HCT116 (cell line): ENCODE measurements around the gene ROCK1. TPM values are rescaled to one million over a fixed set of nuclear protein-coding genes. Genes with fewer than 3 reads are reported as not detected.

ENCODE experiments used
- ATAC-seq: fragments of 200-7000 bp; cut with Tn5 transposase; 2 replicates; pipeline ENCODE4 v1.9.1; 2020; ENCODE audit warnings: mild to moderate bottlenecking, moderate library complexity
- BruUV-seq: library from RNA; stranded (reverse); fragments of 400-500 nt; replicated peaks from 2 replicates; lab custom pipeline; 2021; lab: Mats Ljungman, UMichigan
- CTCF ChIA-PET: fragments of 300-600 bp; sonication (Branson Sonifier 250); formaldehyde crosslinking; loops from one replicate; lab custom pipeline; 2021; ENCODE audit warnings: antibody characterized with exemption; lab: Charles Lee
- POLR2A ChIA-PET: fragments of 300-600, 350-600 bp; sonication (Branson Sonifier 250); formaldehyde crosslinking; loops from one replicate; lab custom pipeline; 2021; ENCODE audit warnings: antibody characterized with exemption; lab: Charles Lee
- RAD21 ChIA-PET, 2 experiments: fragments of 300-600 bp; sonication (Branson Sonifier 250); formaldehyde crosslinking; loops; one replicate each; lab custom pipeline; 2023; ENCODE audit warnings: low total read pairs in 2 of 2; ENCODE audit not compliant: uncharacterized antibody in 2 of 2, unreplicated experiment in 2 of 2, low non-redundant PET in 1 of 2; lab: Charles Lee
- DNase-seq: peaks from one replicate; pipeline ENCODE4 v3.0.0-alpha.2; 2010; ENCODE audit warnings: low read depth, low spot score
- H2AFZ ChIP-seq: fragments of 200-600 bp; shearing (Covaris generic), sonication (generic); 2 replicates; pipeline ENCODE4 v1.6.1; 2017; ENCODE audit warnings: low read depth, mixed run types, mixed read lengths, antibody characterized with exemption, low read length; ENCODE audit not compliant: poor library complexity, severe bottlenecking
- H3K27ac ChIP-seq: 2 replicates; pipeline ENCODE4 v1.5.1; 2012; ENCODE audit warnings: low read depth, low read length
- H3K27me3 ChIP-seq: fragments of 200-600 bp; sonication (generic); 2 replicates; pipeline ENCODE4 v1.6.1; 2016; ENCODE audit warnings: mixed run types, low read length, mixed read lengths; ENCODE audit not compliant: insufficient read depth
- H3K36me3 ChIP-seq, 2 experiments: fragments of 200-500 bp in 1 of 2; fragments of 200-600 bp in 1 of 2; sonication (Bioruptor generic) in 1 of 2; sonication (generic) in 1 of 2; 2 replicates each; pipeline versions ENCODE4 v1.5.1 to v1.6.1; 2014 to 2016; ENCODE audit warnings: low read length in 2 of 2, inconsistent platforms in 1 of 2, mixed read lengths in 1 of 2, mixed run types in 1 of 2; ENCODE audit not compliant: insufficient read depth in 2 of 2, control insufficient read depth in 1 of 2
- H3K4me1 ChIP-seq, 2 experiments: fragments of 200-600 bp in 1 of 2; sonication (generic) in 1 of 2; 2 replicates each; pipeline versions ENCODE4 v1.5.1 to v1.6.1; 2012 to 2017; ENCODE audit warnings: low read length in 2 of 2, inconsistent platforms in 1 of 2, mild to moderate bottlenecking in 1 of 2, mixed read lengths in 1 of 2, mixed run types in 1 of 2, moderate library complexity in 1 of 2; ENCODE audit not compliant: insufficient read depth in 2 of 2, control insufficient read depth in 1 of 2
- H3K4me2 ChIP-seq: fragments of 200-600 bp; sonication (generic); 2 replicates; pipeline ENCODE4 v1.6.1; 2017; ENCODE audit warnings: mixed run types, low read length, mixed read lengths
- H3K4me3 ChIP-seq, 2 experiments: fragments of 200-600 bp in 1 of 2; sonication (generic) in 1 of 2; replicated peaks in 1 of 2; 2 replicates each; pipeline ENCODE4 v1.5.1; 2011 to 2016; ENCODE audit warnings: low read length in 2 of 2, control low read depth in 1 of 2, low read depth in 1 of 2, mild to moderate bottlenecking in 1 of 2, mixed read lengths in 1 of 2, mixed run types in 1 of 2
- H3K79me2 ChIP-seq: fragments of 200-600 bp; sonication (generic); 2 replicates; pipeline ENCODE4 v1.6.1; 2017; ENCODE audit warnings: mild to moderate bottlenecking, mixed run types, low read length, moderate library complexity, mixed read lengths; ENCODE audit not compliant: insufficient read depth
- H3K9ac ChIP-seq: fragments of 200-600 bp; sonication (generic); 2 replicates; pipeline ENCODE4 v1.6.1; 2016; ENCODE audit warnings: low read length, mixed read lengths
- H3K9me2 ChIP-seq: fragments of 200-600 bp; sonication (generic), shearing (Covaris generic); 2 replicates; pipeline ENCODE4 v1.6.1; 2017; ENCODE audit warnings: mixed run types, mild to moderate bottlenecking, moderate library complexity; ENCODE audit not compliant: insufficient read depth
- H3K9me3 ChIP-seq, 2 experiments: fragments of 200-500 bp in 1 of 2; fragments of 200-600 bp in 1 of 2; sonication (Bioruptor generic) in 1 of 2; sonication (generic) in 1 of 2; 2 replicates each; pipeline ENCODE4 v1.6.1; 2014 to 2017; ENCODE audit warnings: low read length in 2 of 2, mixed read lengths in 2 of 2, inconsistent platforms in 1 of 2, low read depth in 1 of 2, mild to moderate bottlenecking in 1 of 2, mixed run types in 1 of 2, moderate library complexity in 1 of 2; ENCODE audit not compliant: control insufficient read depth in 1 of 2, insufficient read depth in 1 of 2
- H4K20me1 ChIP-seq: fragments of 200-600 bp; sonication (generic), shearing (Covaris generic); 2 replicates; pipeline ENCODE4 v1.6.1; 2017; ENCODE audit warnings: mixed run types, mild to moderate bottlenecking, moderate library complexity; ENCODE audit not compliant: insufficient read depth
- CBX3 ChIP-seq: IDR thresholded peaks from 2 replicates; pipeline ENCODE4 v1.6.1; 2012; ENCODE audit warnings: low read depth
- CEBPB ChIP-seq: IDR thresholded peaks from 2 replicates; pipeline ENCODE4 v1.6.1; 2012; ENCODE audit warnings: low read depth
- EGR1 ChIP-seq: IDR thresholded peaks from 2 replicates; pipeline ENCODE4 v1.6.1; 2012; ENCODE audit warnings: low read depth
- ELF1 ChIP-seq: IDR thresholded peaks from 2 replicates; pipeline ENCODE4 v1.6.1; 2012; ENCODE audit warnings: low read depth, borderline replicate concordance
- EZH2 ChIP-seq: fragments of 200-600 bp; sonication (generic); IDR thresholded peaks from 2 replicates; pipeline ENCODE4 v1.6.1; 2017; ENCODE audit warnings: antibody characterized with exemption, mixed run types
- EZH2phosphoT487 ChIP-seq: fragments of 200-600 bp; IDR thresholded peaks from 2 replicates; pipeline ENCODE4 v1.6.1; 2018; ENCODE audit warnings: antibody characterized with exemption, borderline replicate concordance
- JUND ChIP-seq: IDR thresholded peaks from 2 replicates; pipeline ENCODE4 v1.6.1; 2012
- POLR2A ChIP-seq: IDR thresholded peaks from 2 replicates; pipeline ENCODE4 v1.7.0; 2011; ENCODE audit warnings: borderline replicate concordance; ENCODE audit not compliant: insufficient read depth, insufficient read length; ENCODE audit errors: extremely low read depth
- POLR2AphosphoS5 ChIP-seq: IDR thresholded peaks from 2 replicates; pipeline ENCODE4 v1.6.1; 2011; ENCODE audit warnings: mild to moderate bottlenecking, low read depth, low read length, moderate library complexity
- SRF ChIP-seq: IDR thresholded peaks from 2 replicates; pipeline ENCODE4 v1.6.1; 2012; ENCODE audit warnings: low read depth
- YY1 ChIP-seq: IDR thresholded peaks from 2 replicates; pipeline ENCODE4 v1.6.1; 2011; ENCODE audit warnings: low read length, low read depth, moderate library complexity, mild to moderate bottlenecking; ENCODE audit not compliant: insufficient replicate concordance; ENCODE audit errors: extremely low read depth
- ZBTB33 ChIP-seq: IDR thresholded peaks from 2 replicates; pipeline ENCODE4 v1.6.1; 2011; ENCODE audit warnings: mild to moderate bottlenecking, low read length, moderate library complexity; ENCODE audit not compliant: insufficient replicate concordance; ENCODE audit errors: extremely low read depth
- ZFX ChIP-seq: fragments of 450-650 bp; IDR thresholded peaks from 2 replicates; pipeline ENCODE4 v1.6.1; 2017
- ZNF274 ChIP-seq: fragments of 200-500 bp; sonication (Bioruptor generic); IDR thresholded peaks from 2 replicates; pipeline ENCODE4 v1.6.1; 2014; ENCODE audit warnings: mild to moderate bottlenecking, low read depth, low read length, inconsistent platforms
- intact Hi-C: fragments of 100-400 bp; cut with micrococcal nuclease; formaldehyde crosslinking; loops from 2 replicates; pipeline ENCODE4 v1.10.0; 2022
- total RNA-seq: library from RNA; stranded (reverse); gene quantifications from one replicate; pipeline ENCODE4 v1.2.1, GENCODE V29; 2021; ENCODE audit not compliant: unreplicated experiment
- TF ChIP-seq, protein P1 (sequence below), 3 experiments: fragments of 200-600 bp in 1 of 3; sonication (generic) in 1 of 3; IDR thresholded peaks in 2 of 3; conservative IDR thresholded peaks in 1 of 3; 2 replicates each; pipeline ENCODE4 v1.5.1; 2012 to 2017; ENCODE audit warnings: low read depth in 2 of 3, low read length in 2 of 3, antibody characterized with exemption in 1 of 3, borderline replicate concordance in 1 of 3, control low read depth in 1 of 3, mild to moderate bottlenecking in 1 of 3, mixed read lengths in 1 of 3, mixed run types in 1 of 3, moderate library complexity in 1 of 3; ENCODE audit not compliant: insufficient read depth in 1 of 3
- TF ChIP-seq, protein P2 (sequence below): IDR thresholded peaks from 2 replicates; pipeline ENCODE4 v1.6.1; 2012
- TF ChIP-seq, protein P3 (sequence below): IDR thresholded peaks from 2 replicates; pipeline ENCODE4 v1.6.1; 2012

The ROCK1 gene
- total RNA-seq, 1 experiment from 2014 or later, result 38.1 TPM

GRCh38 chr18:21083017-21083416 lies 28.6 kb downstream of the ROCK1 start:
- no peaks in the 10 kb centered on the region for H3K9me2 ChIP-seq
- DNase-seq, result no peak
- no peak overlapping the region for H3K9ac ChIP-seq
- H4K20me1 ChIP-seq, result peaks cover 21% of the 10 kb centered on the region; the same call in 1 of the 2 replicates
- H3K79me2 ChIP-seq, result peaks cover 99% of the 10 kb centered on the region
- TF ChIP-seq ZBTB33 (no peak), SRF (no peak), CEBPB (no peak), CBX3 (no peak), ELF1 (no peak), EGR1 (no peak), JUND (no peak), POLR2A (no peak), ZNF274 (no peak), POLR2AphosphoS5 (no peak), YY1 (no peak), EZH2 (no peak), EZH2phosphoT487 (no peak), ZFX (no peak)
- TF ChIP-seq, protein P1, sequence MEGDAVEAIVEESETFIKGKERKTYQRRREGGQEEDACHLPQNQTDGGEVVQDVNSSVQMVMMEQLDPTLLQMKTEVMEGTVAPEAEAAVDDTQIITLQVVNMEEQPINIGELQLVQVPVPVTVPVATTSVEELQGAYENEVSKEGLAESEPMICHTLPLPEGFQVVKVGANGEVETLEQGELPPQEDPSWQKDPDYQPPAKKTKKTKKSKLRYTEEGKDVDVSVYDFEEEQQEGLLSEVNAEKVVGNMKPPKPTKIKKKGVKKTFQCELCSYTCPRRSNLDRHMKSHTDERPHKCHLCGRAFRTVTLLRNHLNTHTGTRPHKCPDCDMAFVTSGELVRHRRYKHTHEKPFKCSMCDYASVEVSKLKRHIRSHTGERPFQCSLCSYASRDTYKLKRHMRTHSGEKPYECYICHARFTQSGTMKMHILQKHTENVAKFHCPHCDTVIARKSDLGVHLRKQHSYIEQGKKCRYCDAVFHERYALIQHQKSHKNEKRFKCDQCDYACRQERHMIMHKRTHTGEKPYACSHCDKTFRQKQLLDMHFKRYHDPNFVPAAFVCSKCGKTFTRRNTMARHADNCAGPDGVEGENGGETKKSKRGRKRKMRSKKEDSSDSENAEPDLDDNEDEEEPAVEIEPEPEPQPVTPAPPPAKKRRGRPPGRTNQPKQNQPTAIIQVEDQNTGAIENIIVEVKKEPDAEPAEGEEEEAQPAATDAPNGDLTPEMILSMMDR (IDR thresholded peaks at IDR 0.05 in 2 of 3, conservative IDR thresholded peaks at IDR 0.05 in 1 of 3; ENCODE audit: borderline replicate concordance in 1 of 3, insufficient read depth in 1 of 3, low read depth in 2 of 3, low read length in 2 of 3), result no peak
- TF ChIP-seq, protein P2, sequence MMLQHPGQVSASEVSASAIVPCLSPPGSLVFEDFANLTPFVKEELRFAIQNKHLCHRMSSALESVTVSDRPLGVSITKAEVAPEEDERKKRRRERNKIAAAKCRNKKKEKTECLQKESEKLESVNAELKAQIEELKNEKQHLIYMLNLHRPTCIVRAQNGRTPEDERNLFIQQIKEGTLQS, result no peak
- TF ChIP-seq, protein P3, sequence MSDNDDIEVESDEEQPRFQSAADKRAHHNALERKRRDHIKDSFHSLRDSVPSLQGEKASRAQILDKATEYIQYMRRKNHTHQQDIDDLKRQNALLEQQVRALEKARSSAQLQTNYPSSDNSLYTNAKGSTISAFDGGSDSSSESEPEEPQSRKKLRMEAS, result no peak
- intact Hi-C loops, result no loop called here
- RAD21 ChIA-PET, result no interaction called here
- no peaks in the 10 kb centered on the region for H3K27me3 ChIP-seq
- H3K9me3 ChIP-seq, result 0 out of 4 replicates have a peak, but pooled peaks cover 0 to 8% of the 10 kb centered on the region in 2 experiments
- POLR2A ChIA-PET, result no interaction called here
- H3K4me2 ChIP-seq, result no peak overlapping the region
- CTCF ChIA-PET, result no interaction called here
- no peaks in the 10 kb centered on the region for H3K4me1 ChIP-seq
- H3K36me3 ChIP-seq, result no peaks in the 10 kb centered on the region
- no peak overlapping the region for H2AFZ ChIP-seq
- H3K4me3 ChIP-seq, result no peak overlapping the region
- H3K27ac ChIP-seq, result no peak overlapping the region
- ATAC-seq, result no peak
- BruUV-seq, result no TSS peak
